ENCODE data around the gene YDJC.
A peak's percentile ranks its signal among the peaks of the same experiment; 100 is the strongest.

The YDJC gene

DNA sequence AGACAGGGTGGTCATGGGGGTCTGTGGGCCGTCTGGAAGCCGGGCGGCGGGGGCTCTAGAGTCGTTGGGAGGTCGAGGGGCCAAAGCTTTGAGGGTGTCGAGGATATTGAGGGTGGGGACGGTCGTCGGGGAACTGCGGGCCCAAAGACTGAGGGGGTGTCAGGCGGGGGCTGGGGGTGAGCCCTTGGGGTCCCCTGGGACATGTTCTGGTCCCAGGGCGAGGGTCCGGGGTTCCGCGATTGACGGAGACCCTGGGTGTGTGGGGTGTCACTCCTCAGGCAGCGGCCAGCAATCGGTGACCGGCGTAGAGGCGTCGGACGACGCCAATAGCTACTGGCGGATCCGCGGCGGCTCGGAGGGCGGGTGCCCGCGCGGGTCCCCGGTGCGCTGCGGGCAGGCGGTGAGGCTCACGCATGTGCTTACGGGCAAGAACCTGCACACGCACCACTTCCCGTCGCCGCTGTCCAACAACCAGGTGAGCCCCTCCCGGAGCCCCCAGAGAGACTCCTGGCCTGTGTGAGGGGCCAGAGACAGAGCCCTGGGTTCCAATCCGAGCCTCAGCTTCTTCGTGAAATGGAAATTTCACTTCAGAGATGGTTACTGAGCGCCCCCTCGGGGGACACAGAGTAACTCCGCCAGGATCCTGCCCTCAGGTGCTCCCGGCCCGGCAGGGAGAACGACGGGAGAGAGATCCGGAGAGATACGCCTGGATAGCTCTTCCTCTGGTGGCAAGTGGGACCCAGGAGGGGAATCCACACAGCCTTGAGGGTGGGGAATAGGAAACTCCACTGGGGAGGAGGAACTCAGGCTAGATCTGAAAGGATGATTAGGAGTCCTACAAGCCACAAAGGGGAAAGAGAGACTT, 13.0 kb upstream of the YDJC start:
- ATAC-seq (ENCODE audit: insufficient read depth, low read depth), result peak; percentile 34
- Histone ChIP-seq H3K27me3 (ENCODE audit: insufficient read depth, low read length, poor library complexity) (no peaks in the 10 kb centered on the region), H3K4me2 (ENCODE audit: insufficient read depth, low read length) (peak overlapping the region; percentile 80), H4K20me1 (ENCODE audit: insufficient read depth, low read length) (peaks cover 15% of the 10 kb centered on the region), H3K27ac (ENCODE audit: low read length) (peak overlapping the region; percentile 93), H3K9ac (ENCODE audit: low read depth, low read length) (peak overlapping the region; percentile 94), H3K4me3 (ENCODE audit: low read depth in 1 of 2, low read length in 2 of 2) (peak overlapping the region; percentile 89 to 96), H3K79me2 (ENCODE audit: insufficient read depth, low read length) (peaks cover 31% of the 10 kb centered on the region), H2AFZ (ENCODE audit: low read depth, low read length) (peak overlapping the region; percentile 91), H3K9me3 (ENCODE audit: insufficient read depth, low read length, severe bottlenecking) (no peaks in the 10 kb centered on the region), H3K4me1 (ENCODE audit: insufficient read depth, low read length) (peaks cover 45% of the 10 kb centered on the region), H3K36me3 (ENCODE audit: insufficient read depth, low read length) (peaks cover 34% of the 10 kb centered on the region)
- DNase-seq, result peak; percentile 77
- TF ChIP-seq, protein P1, sequence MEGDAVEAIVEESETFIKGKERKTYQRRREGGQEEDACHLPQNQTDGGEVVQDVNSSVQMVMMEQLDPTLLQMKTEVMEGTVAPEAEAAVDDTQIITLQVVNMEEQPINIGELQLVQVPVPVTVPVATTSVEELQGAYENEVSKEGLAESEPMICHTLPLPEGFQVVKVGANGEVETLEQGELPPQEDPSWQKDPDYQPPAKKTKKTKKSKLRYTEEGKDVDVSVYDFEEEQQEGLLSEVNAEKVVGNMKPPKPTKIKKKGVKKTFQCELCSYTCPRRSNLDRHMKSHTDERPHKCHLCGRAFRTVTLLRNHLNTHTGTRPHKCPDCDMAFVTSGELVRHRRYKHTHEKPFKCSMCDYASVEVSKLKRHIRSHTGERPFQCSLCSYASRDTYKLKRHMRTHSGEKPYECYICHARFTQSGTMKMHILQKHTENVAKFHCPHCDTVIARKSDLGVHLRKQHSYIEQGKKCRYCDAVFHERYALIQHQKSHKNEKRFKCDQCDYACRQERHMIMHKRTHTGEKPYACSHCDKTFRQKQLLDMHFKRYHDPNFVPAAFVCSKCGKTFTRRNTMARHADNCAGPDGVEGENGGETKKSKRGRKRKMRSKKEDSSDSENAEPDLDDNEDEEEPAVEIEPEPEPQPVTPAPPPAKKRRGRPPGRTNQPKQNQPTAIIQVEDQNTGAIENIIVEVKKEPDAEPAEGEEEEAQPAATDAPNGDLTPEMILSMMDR (IDR thresholded peaks at IDR 0.05; ENCODE audit: borderline replicate concordance, extremely low read depth, low read length, poor library complexity, severe bottlenecking), result peak; percentile 84
- no peak for TF ChIP-seq EZH2 (IDR thresholded peaks at IDR 0.05; ENCODE audit: borderline replicate concordance, low read depth, low read length, severe bottlenecking)

DNA sequence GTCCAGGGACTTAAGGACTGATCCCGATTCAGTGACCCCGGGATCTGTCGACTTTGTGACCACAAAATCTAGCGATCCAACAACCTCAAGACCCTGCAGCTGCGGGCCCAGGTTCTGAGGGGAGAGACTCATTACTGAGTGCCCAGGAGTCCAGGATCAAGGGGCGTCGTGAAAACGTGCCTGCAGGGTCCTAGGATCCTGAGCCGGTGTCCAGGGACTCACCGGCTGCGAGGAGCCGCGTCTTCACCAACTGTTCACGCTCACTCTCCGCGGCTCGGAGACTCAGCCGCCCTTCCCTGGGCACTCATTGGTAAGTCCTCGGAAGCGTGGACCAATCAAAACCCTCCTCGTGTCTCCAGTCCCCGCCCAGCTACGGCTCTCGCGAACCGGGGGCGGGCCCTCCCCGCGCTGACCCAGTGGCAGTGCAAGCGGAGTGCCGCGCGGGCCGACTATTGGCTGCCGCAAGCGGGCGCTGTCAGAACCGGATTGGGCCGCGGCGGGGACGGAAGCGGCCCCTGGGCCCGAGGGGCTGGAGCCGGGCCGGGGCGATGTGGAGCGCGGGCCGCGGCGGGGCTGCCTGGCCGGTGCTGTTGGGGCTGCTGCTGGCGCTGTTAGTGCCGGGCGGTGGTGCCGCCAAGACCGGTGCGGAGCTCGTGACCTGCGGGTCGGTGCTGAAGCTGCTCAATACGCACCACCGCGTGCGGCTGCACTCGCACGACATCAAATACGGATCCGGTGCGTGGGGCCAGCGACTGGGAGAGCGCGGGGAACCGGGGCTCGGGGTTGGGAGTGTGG, 12.2 kb upstream of the YDJC start, which contains the start of gene SDF2L1:
SDF2L1 (plus strand) TSS at position 514 of the 795 bp plus-strand sequence; CDS start at position 549, 35 bp downstream.
- H3K9me3 ChIP-seq (ENCODE audit: insufficient read depth, low read length, severe bottlenecking), result no peaks in the 10 kb centered on the region
- no peak for TF ChIP-seq EZH2 (IDR thresholded peaks at IDR 0.05; ENCODE audit: borderline replicate concordance, low read depth, low read length, severe bottlenecking)
- TF ChIP-seq, protein P1 (IDR thresholded peaks at IDR 0.05; ENCODE audit: borderline replicate concordance, extremely low read depth, low read length, poor library complexity, severe bottlenecking), result peak; percentile 3
- peak; percentile 94 for ATAC-seq (ENCODE audit: insufficient read depth, low read depth)
- peaks cover 15% of the 10 kb centered on the region for H4K20me1 ChIP-seq (ENCODE audit: insufficient read depth, low read length)
- H3K27me3 ChIP-seq (ENCODE audit: insufficient read depth, low read length, poor library complexity), result no peaks in the 10 kb centered on the region
- peak within 1 kb of the TSS; percentile 94 for H3K9ac ChIP-seq (ENCODE audit: low read depth, low read length)
- H3K4me3 ChIP-seq (ENCODE audit: low read depth in 1 of 2, low read length in 2 of 2), result peak within 1 kb of the TSS; percentile 89 to 96
- H3K4me2 ChIP-seq (ENCODE audit: insufficient read depth, low read length), result peak within 1 kb of the TSS; percentile 80
- peak; percentile 99 for DNase-seq
- peaks cover 28% of the 10 kb centered on the region for H3K79me2 ChIP-seq (ENCODE audit: insufficient read depth, low read length)
- peaks cover 42% of the 10 kb centered on the region for H3K4me1 ChIP-seq (ENCODE audit: insufficient read depth, low read length)
- H2AFZ ChIP-seq (ENCODE audit: low read depth, low read length), result peak within 1 kb of the TSS; percentile 91
- H3K36me3 ChIP-seq (ENCODE audit: insufficient read depth, low read length), result peaks cover 29% of the 10 kb centered on the region
- peak within 1 kb of the TSS; percentile 93 for H3K27ac ChIP-seq (ENCODE audit: low read length)

DNA sequence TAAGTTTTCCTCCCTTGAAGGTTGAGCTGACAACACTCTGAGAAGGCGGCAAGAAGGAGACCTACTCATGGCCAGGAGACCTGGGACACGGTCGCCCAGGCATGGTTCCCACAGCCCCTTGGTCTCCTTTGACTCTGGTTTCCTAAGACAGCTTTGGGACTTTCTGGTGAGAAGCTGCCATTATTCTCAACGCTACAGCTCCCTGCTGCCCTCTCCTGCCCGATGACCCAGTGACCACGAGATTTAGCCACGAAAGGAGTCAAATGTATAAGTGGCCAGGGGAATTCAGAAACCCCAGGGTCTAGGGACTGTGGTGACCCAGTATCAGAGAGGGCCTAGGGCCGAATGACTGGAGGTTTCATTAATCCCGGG, 11.6 kb upstream of the YDJC start:
- peaks cover 25% of the 10 kb centered on the region for H3K79me2 ChIP-seq (ENCODE audit: insufficient read depth, low read length)
- H3K4me3 ChIP-seq (ENCODE audit: low read depth in 1 of 2, low read length in 2 of 2), result peak overlapping the region; percentile 16 to 96; a peak in 3 of 4 replicates
- no peak for ATAC-seq (ENCODE audit: insufficient read depth, low read depth)
- peak overlapping the region; percentile 75 for H3K27ac ChIP-seq (ENCODE audit: low read length)
- H3K4me2 ChIP-seq (ENCODE audit: insufficient read depth, low read length), result peak overlapping the region; percentile 80
- peaks cover 25% of the 10 kb centered on the region for H3K36me3 ChIP-seq (ENCODE audit: insufficient read depth, low read length)
- no peak for DNase-seq
- H3K27me3 ChIP-seq (ENCODE audit: insufficient read depth, low read length, poor library complexity), result no peaks in the 10 kb centered on the region
- H2AFZ ChIP-seq (ENCODE audit: low read depth, low read length), result peak overlapping the region; percentile 77
- H3K9me3 ChIP-seq (ENCODE audit: insufficient read depth, low read length, severe bottlenecking), result no peaks in the 10 kb centered on the region
- TF ChIP-seq EZH2 (IDR thresholded peaks at IDR 0.05; ENCODE audit: borderline replicate concordance, low read depth, low read length, severe bottlenecking), result no peak
- TF ChIP-seq, protein P1 (IDR thresholded peaks at IDR 0.05; ENCODE audit: borderline replicate concordance, extremely low read depth, low read length, poor library complexity, severe bottlenecking), result no peak
- peak overlapping the region; percentile 94 for H3K9ac ChIP-seq (ENCODE audit: low read depth, low read length)
- H4K20me1 ChIP-seq (ENCODE audit: insufficient read depth, low read length), result peaks cover 13% of the 10 kb centered on the region
- H3K4me1 ChIP-seq (ENCODE audit: insufficient read depth, low read length), result peaks cover 36% of the 10 kb centered on the region
